NOMO-1 (cell line): ENCODE data around the gene C10orf90.

Source experiments
- DNase-seq, 2 experiments: peaks; one replicate each; lab custom pipeline; 2025; ENCODE audit not compliant: unreplicated experiment in 2 of 2; lab: John Stamatoyannopoulos, UW

The C10orf90 gene

DNA sequence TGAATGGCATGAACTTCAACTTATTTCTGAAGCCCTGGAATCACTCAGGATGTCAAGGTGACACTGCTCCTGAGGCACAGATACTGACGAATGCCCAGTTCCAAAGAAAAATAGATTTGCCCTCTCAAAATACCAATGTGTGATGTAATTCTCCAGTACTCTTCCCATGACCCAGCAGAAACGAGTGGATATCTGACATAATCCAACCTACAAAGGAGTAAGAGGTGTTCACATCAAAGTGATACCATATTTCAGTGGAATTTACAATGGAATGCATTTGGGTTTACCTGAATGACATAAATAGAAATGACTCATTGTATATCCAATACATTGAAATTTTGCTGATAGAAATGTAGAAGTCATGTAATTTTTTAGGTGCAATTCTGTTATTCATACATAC is 161.3 kb downstream of the C10orf90 start:
- DNase-seq = no peak

DNA sequence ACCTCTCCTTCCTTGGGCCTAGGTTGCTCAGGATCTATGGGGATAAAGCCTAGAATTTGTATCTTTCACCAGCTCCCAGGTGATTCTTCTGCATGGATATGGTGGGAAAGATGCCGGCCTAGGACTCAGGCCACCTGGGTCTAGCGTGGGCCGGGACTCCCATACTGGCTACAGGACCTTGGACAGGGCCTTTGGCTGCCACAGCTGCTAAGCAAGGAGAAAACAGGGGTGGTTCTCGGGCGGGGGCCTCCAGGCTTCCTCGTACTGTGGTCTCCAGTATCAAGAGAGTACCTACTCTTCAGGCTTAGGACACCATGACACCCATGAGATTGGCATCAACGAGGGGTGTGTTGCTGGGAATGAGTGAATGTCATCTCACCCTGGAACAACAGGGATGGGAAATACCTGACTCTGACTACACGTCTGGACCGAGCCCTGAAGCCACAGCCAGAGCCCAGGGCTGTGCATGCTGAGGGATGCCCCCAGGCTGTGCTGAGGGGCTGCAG is 161.9 kb downstream of the C10orf90 start:
- no peak for DNase-seq

DNA sequence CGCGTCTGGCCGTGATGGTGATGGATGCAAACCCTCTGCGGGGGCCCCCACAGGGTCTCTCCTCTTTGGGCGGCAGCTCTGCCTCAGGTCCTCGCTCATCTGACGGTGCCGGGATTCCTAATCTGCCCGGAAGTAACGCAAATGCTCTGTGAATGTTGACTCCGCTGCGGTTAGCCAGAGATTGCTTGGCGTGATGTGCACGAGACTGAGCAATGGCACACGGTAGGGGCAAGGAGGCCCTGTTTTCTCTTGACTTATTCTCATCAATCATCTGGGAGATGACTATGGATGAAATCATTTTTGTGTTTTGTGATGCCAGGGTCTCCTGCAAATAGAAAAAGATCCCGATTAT is 165.8 kb downstream of the C10orf90 start:
- DNase-seq = no peak

DNA sequence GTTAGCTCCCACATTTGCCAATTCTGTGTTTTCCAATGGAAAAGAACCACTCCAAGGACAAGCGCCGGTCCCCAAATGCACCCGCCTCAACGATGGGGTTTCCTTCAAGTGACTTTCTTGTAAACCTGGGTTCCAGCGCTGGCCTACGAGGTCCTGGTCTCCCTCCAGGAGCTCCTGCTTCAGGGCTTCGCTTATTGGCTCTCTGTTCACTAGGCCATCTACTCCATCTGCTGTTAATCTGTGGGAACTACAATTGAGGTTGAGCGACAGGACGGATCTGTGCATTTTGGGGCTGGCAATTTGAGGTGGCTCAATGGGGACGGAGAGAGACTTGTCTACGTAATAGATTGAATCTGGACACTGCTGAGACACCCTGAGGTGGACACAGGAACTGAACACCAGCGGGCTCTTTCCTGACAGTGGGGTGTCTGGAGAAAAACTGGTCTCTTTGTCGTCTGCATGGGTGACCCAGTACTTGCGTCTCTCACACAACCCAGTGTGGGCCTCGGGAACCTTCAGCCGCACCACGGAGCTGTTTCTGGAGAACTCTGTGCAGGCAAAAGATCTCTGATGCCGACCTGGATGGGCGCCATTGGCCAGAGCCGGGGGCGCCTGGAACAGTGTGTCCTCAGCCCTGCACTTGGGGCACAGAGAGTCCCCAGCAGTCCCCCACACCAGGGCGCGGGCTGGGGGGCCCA is 166.3 kb downstream of the C10orf90 start:
- DNase-seq = no peak

DNA sequence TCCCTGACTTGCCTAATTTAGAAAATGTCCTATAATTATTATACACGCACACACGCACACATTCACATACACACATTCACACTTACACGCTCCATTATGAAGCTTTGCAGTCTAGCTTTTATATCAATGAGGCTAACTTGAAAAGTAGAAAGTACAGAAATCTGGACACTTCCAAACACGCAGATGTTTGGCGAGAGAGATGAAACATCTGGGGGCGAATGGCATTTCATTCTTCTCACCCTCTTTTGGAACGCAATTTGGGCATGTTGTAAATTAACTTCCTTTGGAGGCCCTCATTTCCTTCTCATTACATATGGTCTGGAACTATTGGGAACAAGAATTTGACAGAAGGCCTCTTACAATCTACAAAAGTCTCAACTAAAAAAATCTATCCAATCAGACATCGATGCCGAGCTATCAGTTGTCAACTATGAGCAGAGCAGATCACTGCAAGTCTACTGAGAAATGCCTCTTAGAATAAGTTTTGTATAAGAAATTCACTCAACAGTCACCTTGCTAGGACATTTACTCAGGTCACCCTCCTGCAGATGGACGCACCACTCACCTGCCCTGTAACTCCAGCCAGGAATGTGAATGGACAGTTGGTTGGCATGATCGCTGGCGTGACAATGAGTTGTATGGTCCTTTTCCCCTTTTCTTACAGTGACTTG is 167.0 kb downstream of the C10orf90 start:
- no peak for DNase-seq

DNA sequence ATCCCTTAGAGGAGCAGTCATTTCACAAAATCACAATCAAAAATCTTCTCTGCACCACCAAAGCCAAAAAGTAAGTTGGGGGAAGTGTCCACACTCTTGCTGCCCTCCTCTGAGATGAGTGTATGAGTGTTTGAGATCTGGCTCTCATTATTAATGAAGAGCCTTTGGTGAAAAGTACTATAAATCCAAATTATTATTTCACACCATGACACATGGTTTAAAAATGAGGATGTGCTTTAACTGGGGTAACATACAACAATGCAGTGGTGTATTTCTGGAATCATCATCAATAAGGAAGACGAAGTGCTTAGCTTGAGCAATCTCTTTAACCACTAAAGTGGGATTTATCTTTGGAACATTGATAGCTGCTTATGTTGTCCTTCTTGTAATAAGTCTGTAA is 168.1 kb downstream of the C10orf90 start:
- no peak for DNase-seq

DNA sequence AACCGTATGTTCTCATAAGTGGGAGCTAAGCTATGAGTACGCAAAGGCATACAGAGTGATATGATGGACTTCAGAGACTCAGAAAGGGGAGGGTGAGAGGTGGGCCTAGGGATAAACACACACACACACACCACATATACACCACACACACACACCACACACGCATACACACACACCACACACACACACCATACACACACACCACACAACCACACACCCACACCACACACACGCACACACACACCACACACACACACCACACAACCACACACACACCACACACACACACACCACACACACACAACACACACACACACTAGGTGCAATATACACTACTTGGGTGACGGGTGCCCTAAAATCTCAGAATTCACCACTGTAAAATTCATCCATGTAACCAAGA is 168.7 kb downstream of the C10orf90 start:
- DNase-seq = no peak

DNA sequence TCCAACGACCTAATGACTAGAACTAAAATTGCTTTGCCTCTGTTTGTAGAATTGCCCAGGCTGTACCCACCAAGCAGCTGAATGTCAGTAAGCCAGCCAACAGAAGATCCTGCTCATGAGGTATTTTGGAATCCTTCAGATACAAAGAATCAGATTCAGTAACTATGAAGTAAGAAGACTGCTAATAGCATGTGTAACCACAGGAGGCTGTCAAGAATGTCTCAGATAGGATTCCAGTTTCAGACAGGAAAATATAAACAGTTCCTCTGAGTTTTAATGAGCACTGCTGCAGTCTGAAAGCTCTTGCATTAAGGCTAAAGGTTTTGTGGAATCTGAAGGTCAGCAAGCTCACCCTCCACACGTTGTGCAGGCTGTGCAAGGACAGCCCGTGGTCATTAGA is 169.6 kb downstream of the C10orf90 start:
- DNase-seq = no peak

DNA sequence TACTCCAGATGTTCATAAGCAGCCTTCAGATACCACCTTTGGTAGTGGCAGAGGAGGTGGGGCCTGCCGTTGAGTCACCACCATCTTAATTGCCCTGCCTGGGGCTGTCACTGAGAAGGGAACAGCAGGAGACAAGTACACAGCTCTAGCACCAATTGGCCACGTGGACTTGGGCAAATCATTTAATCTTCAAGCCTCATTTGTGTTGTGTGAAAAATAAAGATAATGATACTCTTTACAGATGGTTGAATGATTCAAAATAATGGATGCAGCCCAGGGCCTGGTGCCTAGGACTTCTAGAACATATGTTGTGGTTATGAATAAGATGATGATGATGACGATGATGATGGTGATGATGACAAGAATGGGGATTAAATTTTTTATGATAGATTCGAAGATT is 170.3 kb downstream of the C10orf90 start:
- no peak for DNase-seq

DNA sequence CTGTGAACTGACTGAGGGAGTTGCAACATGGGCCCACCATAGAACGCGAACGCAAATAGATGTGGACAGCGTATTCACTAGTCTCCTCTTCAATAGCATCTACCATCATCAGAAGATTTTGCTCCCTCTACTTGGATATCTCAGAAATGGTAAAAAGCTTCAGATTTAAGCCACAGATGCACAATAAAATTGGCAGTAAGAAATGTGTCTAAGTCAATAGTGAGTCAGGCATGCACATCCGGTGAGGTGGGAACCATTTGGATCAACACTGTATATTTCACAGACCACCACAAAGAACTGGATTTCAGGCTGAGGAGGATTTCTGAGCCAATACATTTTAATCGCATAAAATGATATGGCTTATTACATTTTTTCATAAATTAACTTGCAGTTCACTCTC is 170.7 kb downstream of the C10orf90 start:
- no peak for DNase-seq

DNA sequence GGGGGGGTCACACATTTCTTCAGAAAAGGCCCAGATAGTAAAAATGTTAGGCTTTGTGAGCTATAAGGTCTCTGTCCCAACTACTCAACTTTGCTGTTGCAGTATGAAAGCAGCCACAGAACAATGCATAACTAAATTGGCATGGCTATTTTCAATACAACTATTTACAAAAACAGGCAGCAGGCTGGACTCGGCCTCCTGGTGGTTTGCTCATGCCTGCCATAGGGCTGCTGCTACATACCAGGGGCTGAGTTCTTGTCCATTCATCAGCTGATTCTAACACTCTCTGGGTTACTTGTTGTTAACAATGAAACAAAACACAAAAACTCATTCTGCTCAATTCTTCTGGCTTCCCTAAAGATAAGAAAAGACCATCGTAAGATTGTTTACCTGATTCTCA is 172.8 kb downstream of the C10orf90 start:
- no peak for DNase-seq

DNA sequence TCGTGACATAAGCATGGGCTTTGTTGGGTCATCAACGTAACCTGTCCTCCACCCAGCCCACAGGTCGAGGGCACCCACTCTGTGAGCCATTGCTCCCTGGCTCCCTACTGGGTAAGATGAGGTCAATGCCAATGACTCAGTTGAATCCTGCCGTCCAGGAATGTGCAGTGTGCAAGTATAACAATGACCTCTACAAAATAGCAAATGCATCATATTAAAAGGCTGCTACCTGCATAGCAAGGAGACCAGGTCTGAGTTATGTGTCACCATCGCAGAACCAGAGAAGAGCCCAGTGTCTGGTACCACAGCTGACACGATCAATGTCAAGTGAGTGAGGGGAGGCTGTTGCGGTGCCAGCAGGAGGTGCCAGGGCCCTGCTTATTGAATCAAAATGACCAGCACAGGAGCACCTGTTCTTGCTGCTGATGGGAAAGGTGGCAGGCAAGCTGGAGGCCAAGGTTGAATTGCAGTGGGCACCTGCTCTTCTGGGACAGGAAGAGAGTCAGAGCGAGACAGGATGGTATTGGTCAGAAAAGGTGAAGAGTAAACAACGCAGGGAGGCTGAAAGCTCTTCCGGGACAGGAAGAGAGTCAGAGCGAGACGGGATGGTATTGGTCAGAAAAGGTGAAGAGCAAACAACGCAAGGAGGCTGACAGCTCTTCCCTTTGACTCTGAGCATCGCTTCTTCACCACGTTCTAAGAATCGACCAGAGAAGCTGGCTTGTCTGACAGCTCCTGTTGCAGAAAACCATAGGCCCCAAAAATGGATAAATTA is 173.5 kb downstream of the C10orf90 start:
- no peak for DNase-seq

DNA sequence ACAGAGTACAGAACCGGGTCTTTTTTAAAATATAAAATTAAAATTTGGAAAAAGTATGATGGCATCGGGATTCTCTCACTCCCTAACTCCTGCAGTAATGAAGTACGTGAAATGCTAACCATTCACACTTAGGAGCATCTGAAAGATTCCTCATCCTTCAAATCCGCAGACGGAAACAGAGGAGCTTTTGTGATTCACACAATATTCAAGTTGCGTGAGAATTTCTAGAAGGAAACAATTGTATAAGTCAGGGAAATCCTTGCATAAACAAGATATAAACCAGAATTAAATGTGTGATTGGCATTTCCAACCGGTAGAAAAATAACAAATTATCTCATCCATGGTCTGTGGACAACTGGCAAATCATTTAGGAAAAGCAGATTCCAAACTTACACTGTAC is 179.0 kb downstream of the C10orf90 start:
- DNase-seq = no peak

DNA sequence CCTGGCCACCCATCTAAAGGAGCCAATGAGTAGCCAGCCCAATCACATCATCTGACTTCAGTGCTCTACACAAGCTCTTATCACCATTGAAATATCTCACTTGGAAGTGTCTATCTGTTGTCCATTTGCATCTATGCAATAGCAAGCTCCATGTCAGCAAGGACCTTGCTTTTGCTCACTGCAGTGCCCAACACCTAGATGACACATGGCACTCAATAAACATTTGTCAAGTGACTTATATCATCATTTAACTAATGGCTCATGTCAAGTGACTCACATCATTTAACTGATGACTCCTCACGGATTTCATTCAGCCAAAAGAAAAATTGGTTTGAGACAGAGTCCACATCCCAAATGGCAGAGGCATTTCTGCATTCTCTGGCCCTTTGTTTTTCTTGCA is 189.3 kb downstream of the C10orf90 start:
- DNase-seq = no peak

DNA sequence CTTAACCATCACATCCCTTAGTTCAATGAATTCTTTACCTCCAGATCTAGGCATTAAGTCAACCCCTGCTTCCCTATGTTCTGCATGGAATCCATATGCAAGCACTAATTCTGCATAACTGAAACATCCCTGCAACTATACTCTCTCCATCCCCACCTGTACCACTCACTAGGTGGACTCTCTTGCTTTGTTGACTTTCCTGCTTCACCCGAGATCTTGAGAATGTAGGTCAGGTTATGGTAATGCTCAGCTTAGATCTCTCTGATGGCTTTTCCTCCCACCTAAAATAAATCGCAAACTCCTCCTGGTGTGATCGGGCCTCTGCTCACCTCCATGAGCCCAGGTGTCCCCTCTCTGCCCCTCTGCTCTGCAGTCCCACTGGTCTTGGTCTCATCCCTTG is 189.8 kb downstream of the C10orf90 start:
- DNase-seq = no peak

DNA sequence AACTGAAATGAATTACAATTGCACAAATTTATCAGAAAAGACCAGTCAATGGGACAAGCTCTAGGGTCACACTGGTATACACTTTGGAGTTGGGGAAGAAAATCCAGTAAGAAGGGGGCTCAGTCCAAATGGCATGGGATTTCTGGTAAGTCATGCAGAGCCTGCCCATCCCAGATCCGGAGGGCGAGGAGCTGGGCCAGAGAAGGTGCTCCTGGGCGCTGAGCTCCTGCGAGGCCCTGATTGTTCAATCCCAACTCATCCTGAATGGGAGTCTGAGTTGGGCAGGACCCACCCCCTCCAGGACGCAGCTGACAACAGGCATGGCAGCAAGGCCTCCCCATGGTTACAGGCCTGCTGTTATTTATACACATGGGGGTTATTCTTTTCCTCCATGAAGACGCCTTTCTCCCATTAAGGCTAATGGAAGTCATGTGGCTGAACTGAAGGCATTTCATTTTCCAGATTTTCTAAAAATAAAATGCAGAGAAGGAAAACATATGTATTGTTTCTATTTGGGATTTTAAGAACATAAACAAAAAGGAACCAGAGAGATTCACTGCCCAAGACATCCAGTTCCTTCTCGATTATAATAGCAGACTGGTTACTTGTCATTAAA is 191.1 kb downstream of the C10orf90 start:
- no peak for DNase-seq

DNA sequence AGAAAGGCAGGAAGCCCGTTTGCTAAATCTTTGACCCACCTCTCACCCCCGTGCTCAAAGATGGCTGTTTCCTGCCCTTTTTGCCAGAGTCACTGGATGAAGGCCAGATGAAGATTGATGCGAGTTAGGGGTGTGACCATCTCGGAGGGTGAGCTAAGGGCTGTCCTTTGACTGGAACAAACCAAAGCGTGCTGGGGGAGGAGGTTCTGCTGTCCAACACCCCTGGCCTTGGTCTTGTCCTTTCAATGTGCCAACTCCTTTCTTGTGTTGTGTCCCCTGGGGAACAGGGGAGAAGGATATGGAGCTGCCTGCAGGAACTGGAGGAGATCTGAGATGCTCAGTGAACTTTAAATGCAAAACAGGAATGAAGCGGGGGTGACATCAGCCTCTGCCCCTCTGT is 191.9 kb downstream of the C10orf90 start:
- no peak for DNase-seq

DNA sequence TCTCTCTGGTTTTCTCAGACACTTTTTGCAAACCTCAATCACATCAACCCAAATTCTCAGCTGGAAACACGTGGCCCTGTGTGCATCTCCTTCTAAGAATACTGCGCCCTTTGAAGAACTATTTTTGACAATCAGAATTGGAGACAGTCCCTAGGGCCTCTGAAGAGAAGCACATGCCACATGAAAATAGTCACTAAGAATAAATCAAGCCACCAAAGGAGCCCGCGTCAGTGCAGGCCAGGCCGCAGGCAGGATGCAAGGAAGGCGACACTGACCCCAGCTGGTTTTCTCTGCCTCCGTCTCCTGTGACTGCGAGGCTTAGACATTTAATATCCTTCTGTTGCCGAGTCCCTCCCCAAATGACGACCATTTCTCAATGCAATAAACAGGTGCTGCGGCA is 194.2 kb downstream of the C10orf90 start:
- DNase-seq = no peak

DNA sequence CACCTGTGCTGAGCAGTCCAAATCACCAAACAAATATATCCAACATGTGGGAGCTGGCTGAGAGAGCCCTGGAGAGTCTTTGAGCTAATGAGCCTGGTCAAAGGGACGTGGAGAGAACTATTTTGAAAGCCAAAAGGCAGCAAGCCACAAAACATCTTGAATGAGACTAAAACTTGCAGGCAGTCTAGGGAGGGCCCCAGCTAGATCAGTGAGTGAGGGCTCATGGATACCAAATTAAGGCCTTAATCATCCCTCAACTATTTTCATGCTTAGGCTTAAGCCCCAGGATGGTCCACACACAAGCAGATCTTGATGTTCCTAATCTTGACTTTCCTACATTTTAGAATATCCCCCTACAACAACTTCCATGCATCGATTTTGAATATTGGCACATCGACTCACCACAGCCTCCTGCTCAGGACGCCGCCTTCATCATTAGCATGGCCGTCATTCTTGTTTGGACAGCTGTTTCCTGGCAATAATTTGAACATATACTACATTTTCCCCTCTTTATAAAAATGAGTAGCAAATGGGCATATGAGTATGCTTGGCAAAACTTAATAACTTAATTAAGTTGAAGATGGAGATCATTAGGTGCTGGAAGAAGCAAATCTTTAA is 195.3 kb downstream of the C10orf90 start:
- no peak for DNase-seq

DNA sequence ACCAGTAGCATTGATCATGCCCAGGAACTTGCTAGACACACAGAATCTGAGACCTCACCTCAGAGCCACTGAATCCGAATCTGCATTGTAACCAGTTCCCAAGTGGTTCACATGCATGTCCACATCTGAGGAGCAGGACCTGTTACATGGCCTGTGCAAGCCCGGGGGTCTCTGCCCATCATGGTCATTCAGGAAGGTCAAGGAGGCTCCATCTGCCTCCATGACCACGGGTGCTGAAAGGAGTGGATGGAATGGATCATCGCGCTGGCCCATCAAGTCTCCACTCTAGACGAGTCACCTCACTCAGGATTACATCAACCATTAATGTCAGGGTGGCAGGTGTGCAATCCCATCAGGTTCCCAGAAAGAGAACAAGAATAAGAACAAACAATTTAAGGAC is 196.5 kb downstream of the C10orf90 start:
- DNase-seq = no peak

DNA sequence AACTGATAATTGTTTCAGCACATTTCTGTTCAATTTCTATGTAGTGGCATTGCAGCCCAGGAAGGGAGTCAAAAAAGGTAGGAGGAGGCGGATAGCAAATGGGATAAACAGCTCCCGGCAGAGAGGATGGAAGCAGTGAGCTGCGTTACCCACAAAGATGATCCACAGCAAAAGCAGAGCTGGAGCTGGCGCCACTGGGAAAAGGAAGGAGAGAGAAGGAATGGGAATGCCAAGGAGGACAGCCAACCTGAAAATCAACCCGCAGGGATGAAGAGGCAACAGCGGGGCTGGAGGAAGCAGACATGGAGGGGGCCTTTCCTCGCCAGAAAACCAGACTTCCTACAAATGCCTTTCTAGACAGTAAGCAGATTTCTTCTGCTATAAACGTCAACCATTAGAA is 199.5 kb downstream of the C10orf90 start:
- DNase-seq = no peak
